ENCODE results near the gene GPR35.
A peak's percentile ranks its signal among the peaks of the same experiment; 100 is the strongest.

The GPR35 gene, protein sequence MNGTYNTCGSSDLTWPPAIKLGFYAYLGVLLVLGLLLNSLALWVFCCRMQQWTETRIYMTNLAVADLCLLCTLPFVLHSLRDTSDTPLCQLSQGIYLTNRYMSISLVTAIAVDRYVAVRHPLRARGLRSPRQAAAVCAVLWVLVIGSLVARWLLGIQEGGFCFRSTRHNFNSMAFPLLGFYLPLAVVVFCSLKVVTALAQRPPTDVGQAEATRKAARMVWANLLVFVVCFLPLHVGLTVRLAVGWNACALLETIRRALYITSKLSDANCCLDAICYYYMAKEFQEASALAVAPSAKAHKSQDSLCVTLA

GRCh38 chr2:240624950-240625621 is at the start of gene GPR35:
Gene GPR35, plus strand, starts transcription at chr2:240625480. Its CDS starts 4,473 bp downstream, at chr2:240629953.
- DNase-seq: no peak

DNA sequence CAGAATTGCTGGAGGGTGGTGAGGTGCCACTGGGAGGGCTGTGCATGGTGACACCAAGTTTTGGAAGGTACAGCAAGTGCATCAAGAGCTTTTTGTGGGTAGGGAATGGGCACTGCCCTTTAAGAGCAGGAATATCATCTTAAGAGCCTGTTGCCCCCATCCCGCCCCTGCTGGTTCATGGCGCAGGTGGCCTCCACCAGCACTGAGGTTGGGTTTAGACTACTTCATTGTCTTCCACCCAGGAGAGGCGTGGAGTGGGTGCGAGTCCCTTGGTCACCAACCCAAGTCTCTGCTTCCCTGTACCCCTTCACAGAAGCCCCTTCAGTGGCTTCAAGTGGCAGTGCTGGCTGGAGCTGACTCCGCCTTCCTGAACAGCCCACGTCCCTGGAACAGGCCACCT is 49.2 kb upstream of the GPR35 start:
- DNase-seq: no peak

GRCh38 chr2:240576436-240577205 is 48.7 kb upstream of the GPR35 start:
- no peak for DNase-seq

- DNase-seq: no peak
Observed at GRCh38 chr2:240577281-240578109, 47.8 kb upstream of the GPR35 start.

DNA sequence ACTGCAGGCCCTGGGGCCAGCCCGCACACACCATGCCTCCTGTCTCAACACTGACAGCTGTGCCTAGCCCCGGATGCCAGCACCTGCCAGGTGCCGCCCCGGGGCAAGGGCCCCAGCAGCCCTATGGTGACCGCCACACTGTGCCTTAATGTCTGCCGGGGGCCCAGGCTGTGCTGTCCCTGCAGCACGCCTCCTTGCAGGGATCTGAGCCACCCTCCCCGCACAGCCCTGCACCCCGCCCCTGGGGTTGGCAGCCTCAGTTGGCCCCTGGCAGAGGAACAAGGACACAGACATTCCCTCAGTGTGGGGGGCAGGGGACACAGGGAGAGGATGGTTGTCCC is 47.2 kb upstream of the GPR35 start:
- DNase-seq: no peak

- no peak for DNase-seq
Observed at GRCh38 chr2:240578488-240578887, 46.8 kb upstream of the GPR35 start.

GRCh38 chr2:240579071-240579762 is 46.1 kb upstream of the GPR35 start:
- DNase-seq: no peak

DNA sequence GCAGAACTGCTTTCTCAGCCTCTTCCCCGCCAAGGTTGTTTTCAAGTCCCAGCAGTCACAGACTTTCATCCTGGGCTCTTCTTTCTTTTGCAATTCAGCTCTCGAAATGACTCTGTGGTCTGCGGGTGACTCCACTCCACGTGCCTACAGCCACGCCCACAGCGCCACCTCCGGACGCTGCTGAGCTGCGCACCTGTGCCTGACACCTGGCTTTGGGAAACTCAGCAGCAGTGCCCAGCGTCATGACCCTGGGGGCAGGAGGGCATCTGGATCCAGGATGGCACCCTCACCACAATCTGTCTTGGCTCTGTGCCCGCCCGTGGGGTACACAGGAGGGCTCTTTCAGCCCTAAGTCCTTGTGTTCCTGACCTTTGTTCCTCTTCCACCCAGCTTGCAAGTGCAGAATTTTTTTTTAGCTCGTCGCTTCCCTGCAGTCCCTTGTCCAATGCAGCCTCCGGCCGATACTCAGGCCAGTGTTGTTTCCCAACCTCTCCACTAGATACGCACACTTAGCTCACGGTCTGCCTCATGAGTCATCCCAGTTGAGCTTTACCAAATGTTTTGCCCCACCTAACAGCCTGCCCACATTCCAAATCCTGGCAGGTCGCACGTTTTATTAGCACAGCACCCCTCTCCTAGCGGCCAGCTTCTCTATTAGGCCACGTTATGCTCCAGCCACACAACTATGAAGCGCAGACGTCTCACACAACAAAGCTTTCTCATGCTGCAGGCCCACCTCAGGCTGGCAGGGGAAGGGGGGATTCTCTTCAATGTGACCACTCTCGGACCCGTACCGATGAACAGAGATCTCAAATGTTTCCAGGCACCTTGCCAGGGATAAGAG is 45.3 kb upstream of the GPR35 start:
- DNase-seq: no peak

- DNase-seq: no peak
Observed at GRCh38 chr2:240581811-240582210, 43.5 kb upstream of the GPR35 start.

GRCh38 chr2:240582781-240583180 is 42.5 kb upstream of the GPR35 start:
- no peak for DNase-seq

DNA sequence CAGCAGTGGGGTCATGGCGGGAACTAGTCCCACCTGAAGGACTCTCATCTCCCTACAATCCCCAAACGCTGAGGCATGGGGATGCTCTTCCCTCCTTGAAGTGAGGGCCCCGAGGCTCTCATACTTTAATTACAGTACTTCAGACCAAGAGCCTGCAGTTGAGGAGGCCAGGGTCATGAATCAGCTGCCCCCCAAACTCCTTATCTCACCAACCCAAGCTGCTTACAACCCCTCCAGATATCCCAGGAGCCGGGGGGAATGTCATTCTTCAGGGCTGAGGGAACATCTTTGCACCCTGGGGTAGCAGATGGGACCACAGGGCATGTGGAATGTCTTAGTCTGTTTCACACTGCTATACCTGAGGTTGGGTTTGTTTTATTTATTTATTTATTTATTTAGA is 41.5 kb upstream of the GPR35 start:
- DNase-seq: no peak

- no peak for DNase-seq
Observed at GRCh38 chr2:240584486-240585031, 40.7 kb upstream of the GPR35 start.

DNA sequence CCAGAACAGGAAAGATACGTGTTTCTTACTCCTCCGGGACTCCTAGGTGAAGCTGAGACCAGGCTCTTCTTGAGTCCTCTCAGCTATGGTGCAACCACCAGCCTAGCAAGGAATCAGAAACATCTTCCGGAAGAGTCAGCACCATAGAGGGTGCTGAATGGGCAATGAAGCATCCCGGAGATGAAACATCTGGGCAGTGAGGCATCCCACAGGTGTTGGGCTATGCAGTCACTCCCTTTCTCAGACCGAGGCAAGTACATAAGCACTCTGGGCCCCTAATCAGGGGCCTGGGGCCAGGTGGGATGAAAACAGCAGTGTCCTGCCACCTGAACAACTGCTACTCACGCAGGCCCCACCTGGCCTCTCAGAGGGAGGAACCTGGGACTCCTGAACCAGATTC is 40.2 kb upstream of the GPR35 start:
- DNase-seq: no peak

DNA sequence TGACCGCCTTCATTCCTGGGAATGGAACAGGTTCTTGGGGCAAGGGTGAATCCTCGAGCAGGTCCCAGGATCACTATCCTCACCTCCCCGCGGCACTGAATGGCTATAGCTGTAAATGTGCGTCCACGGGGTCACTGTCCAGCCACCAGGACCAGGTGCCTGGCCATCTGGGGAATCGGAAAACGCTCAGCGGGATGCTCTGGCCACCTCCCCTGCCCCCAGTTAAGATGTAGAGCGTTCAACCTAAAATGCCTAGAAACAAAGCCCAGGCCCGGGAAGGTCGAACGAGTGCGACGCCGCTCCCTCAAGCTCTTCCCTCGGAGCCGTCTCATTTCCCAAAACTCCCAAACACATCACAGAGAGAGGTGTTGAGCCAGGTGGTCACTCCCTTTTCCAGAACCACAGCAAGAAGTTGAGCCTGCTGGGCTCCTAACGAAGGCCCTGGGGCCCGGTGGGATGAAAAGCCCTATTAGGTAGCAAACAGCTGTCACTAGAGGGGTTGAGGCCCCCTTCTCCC is 39.5 kb upstream of the GPR35 start:
- DNase-seq: no peak

- peak; percentile 96 for DNase-seq
Observed at GRCh38 chr2:240586198-240586918, 38.9 kb upstream of the GPR35 start, which contains the start of gene CAPN10. Gene CAPN10, plus strand, starts transcription at chr2:240586734. Its CDS starts 178 bp downstream, at chr2:240586912.

DNA sequence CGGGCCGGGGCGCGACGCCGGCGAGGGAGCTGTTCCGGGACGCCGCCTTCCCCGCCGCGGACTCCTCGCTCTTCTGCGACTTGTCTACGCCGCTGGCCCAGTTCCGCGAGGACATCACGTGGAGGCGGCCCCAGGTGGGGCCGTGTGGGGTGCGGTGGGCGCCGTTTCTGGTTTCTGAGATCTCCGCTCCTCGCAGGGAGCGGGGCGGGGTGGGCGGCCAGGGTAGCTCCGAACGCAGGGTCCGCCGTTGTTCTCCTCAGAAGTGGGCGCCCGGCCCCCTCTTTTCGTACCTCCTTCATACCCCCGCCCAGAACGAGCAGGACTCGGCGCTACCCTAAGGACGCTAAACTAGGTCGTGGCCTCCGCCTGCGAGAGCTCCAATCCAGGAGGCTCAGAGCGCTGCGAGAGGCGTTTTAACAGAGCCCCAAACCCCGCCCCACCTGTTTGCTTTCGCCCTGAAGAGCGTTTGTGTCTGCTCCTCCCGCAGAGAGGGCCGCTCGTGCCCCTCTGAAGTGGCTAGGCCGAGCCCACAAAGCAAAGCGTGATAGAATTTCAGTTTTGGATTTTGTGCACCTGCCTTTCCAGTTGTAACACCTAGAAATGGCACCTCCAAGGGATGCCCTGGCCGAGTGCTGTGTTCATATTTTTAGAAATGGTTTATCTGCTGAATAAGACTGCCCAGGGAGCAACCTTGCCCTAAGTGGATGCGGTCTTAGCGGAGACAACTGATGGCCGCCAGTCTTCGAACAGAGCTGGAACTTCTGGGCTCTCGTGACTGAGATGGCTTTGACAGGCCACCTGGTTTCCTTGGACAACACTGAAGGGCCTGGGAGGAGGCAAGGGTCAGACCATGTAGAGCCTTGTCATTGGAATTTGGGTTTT is 38.1 kb upstream of the GPR35 start:
- DNase-seq: no peak

DNA sequence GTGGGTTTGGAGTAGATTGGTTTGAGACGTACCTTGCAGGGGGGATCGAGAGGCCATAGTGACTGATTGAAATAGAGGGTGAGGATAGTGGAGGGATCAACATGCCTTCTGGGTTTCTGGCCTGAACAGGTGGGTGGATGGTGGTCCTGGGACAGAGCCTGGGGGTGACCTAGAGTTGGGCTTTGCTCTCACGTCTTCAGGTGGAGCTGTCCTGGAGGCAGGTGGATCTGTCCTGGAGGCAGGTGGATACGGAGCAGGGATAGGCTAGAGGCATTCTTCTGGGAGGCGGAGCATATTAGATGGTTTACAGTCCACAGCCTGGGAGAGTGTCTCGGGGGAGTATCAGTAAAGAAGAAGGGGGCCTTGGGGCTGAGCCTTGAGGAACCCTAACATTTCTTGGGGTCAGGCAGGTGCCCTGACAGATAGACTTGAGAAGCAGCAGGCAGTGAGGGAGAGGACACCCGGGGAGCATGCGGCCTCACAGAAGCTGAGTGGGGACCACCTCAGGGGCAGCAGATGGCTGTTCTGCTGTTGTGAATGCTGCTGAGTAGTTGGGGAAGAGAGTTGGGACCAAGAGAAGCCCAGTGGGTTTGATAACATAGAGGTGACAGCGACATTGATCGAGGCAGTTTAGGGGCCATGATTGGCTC is 37.1 kb upstream of the GPR35 start:
- no peak for DNase-seq

DNA sequence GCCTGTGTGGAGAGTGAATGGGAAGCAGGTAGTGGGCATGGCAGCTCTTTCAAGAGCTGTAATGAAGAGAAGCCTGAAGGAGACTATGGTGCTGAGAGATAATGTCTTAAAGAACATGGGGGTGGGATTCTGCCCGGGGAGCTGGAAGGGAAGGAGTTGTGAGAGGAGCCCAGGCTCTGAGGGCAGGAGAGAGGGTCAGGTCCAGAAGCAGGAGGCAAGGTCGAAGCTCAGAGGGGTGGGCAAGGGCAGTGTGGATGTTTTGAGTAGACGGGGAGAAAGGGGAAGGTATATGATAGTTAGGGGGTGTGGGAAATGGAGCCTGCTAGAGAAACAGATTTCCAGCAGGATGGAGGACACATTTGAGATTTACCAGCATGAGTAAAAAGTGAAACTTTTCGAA is 36.6 kb upstream of the GPR35 start:
- no peak for DNase-seq

DNA sequence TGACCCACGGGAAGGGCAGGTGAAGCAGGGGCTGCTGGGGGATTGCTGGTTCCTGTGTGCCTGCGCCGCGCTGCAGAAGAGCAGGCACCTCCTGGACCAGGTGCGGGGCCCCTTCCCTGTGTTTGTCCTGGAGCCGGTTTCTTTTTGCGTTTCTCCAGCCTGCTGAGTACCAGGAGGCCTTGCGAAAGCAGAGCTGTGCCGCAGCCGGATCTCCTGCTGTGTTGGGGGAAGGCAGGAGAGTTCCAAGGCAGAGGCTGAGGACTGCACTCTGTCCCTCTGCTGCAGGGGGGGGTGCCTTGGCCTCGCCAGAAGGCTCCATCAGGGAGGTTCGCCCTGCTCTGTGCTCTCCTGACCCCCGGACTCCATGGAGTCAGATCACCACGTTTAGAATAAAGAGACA is 35.9 kb upstream of the GPR35 start:
- no peak for DNase-seq

All from NK-92 treated with Interleukin-12 subunit alpha and Interleukin-12 subunit beta, amount 100 ng/mL, for 24 hours (cell line).